K562 (cell line): ENCODE data around the gene RACGAP1. TPM values are rescaled to one million over a fixed set of nuclear protein-coding genes. Genes with fewer than 3 reads are reported as not detected.
A peak's percentile ranks its signal among the peaks of the same experiment; 100 is the strongest.

Experiments used
- BDP1 ChIP-seq: IDR thresholded peaks from 3 replicates; pipeline ENCODE4 v1.6.1; 2011; ENCODE audit not compliant: insufficient read length, insufficient read depth
- BRF1 ChIP-seq: IDR thresholded peaks from 3 replicates; pipeline ENCODE4 v1.6.1; 2011; ENCODE audit warnings: borderline replicate concordance, mild to moderate bottlenecking; ENCODE audit not compliant: insufficient read length; ENCODE audit errors: extremely low read depth
- CBX2 ChIP-seq: fragments of 200-600 bp; sonication (generic); IDR thresholded peaks from one replicate; pipeline ENCODE4 v1.6.1; 2012; ENCODE audit warnings: mild to moderate bottlenecking, low read length, inconsistent platforms; ENCODE audit not compliant: insufficient read depth, poor library complexity, severe bottlenecking
- HOXB6 ChIP-seq: fragments of 250-450 bp; sonication (Bioruptor Pico); IDR thresholded peaks from 2 replicates; pipeline ENCODE4 v1.5.1; 2022; ENCODE audit warnings: mild to moderate bottlenecking, borderline replicate concordance
- KAT7 ChIP-seq: sonication (generic); formaldehyde crosslinking; IDR thresholded peaks from 2 replicates; pipeline ENCODE4 v1.8.0; 2022; ENCODE audit warnings: missing genetic modification reagents, mild to moderate bottlenecking, borderline replicate concordance
- NCOA1 ChIP-seq: fragments of 450-650 bp; IDR thresholded peaks from 2 replicates; pipeline ENCODE4 v1.6.1; 2016; ENCODE audit warnings: low read depth
- RBM22 ChIP-seq: fragments of 200-400 bp; formaldehyde crosslinking; IDR thresholded peaks from 2 replicates; pipeline ENCODE4 v1.6.1; 2018; ENCODE audit warnings: low read length, low read depth; ENCODE audit not compliant: poor library complexity, severe bottlenecking
- THRAP3 ChIP-seq: fragments of 450-650 bp; IDR thresholded peaks from 2 replicates; pipeline ENCODE4 v1.6.1; 2016; ENCODE audit warnings: mild to moderate bottlenecking, inconsistent platforms, borderline replicate concordance
- ZNF668 ChIP-seq: fragments of 250-450 bp; sonication (Bioruptor Pico); IDR thresholded peaks from 2 replicates; pipeline ENCODE4 v1.8.0; 2022; ENCODE audit warnings: mild to moderate bottlenecking, inconsistent platforms
- polyA plus RNA-seq, 8 experiments: library from polyadenylated mRNA; depleted of rRNA in 4 of 8; stranded (reverse) in 5 of 8; unstranded in 3 of 8; fragments of >200 nt; fragmentation: Nextera tagmentation in 2 of 8; fragmentation: Illumina TruSeq in 1 of 8; extraction: Ambion mirVana in 2 of 8; extraction: Trizol in 1 of 8; gene quantifications; 2 replicates each; pipeline versions ENCODE4 v1.2.1 to v1.2.3, GENCODE V29; 2011 to 2014; ENCODE audit warnings: inconsistent platforms in 1 of 8, missing spikeins in 1 of 8
- total RNA-seq, 7 experiments: library from RNA; depleted of rRNA in 6 of 7; stranded (reverse); fragments of >200 nt in 6 of 7; fragmentation: Illumina TruSeq in 2 of 7; extraction: Trizol in 2 of 7; gene quantifications; 2 replicates each; pipeline versions ENCODE4 v1.2.1 to v1.2.3, GENCODE V29; 2011 to 2021; ENCODE audit warnings: low replicate concordance in 1 of 7
- TF ChIP-seq, protein P1 (sequence below): fragments of 250-450 bp; sonication (Bioruptor Pico); IDR thresholded peaks from 2 replicates; pipeline ENCODE4 v1.8.0; 2021; ENCODE audit warnings: mild to moderate bottlenecking, moderate library complexity
- TF ChIP-seq, protein P2 (sequence below), 2 experiments: fragments of 450-650 bp in 1 of 2; sonication (generic) in 1 of 2; formaldehyde crosslinking in 1 of 2; IDR thresholded peaks; 2 replicates each; pipeline versions ENCODE4 v1.7.1 to v1.9.0; 2016 to 2022; ENCODE audit warnings: inconsistent platforms in 1 of 2, mild to moderate bottlenecking in 1 of 2, missing genetic modification reagents in 1 of 2
- TF ChIP-seq, protein P3 (sequence below): sonication (generic); formaldehyde crosslinking; IDR thresholded peaks from 2 replicates; pipeline ENCODE4 v1.8.0; 2022; ENCODE audit warnings: mild to moderate bottlenecking, missing genetic modification reagents, borderline replicate concordance

The RACGAP1 gene
- total and polyA plus RNA-seq, 9 of the 15 experiments (the other 6 are each of a cell fraction or from before 2014, with no cell fraction given), result 56.4 to 92.9 (median 71.8) TPM

DNA sequence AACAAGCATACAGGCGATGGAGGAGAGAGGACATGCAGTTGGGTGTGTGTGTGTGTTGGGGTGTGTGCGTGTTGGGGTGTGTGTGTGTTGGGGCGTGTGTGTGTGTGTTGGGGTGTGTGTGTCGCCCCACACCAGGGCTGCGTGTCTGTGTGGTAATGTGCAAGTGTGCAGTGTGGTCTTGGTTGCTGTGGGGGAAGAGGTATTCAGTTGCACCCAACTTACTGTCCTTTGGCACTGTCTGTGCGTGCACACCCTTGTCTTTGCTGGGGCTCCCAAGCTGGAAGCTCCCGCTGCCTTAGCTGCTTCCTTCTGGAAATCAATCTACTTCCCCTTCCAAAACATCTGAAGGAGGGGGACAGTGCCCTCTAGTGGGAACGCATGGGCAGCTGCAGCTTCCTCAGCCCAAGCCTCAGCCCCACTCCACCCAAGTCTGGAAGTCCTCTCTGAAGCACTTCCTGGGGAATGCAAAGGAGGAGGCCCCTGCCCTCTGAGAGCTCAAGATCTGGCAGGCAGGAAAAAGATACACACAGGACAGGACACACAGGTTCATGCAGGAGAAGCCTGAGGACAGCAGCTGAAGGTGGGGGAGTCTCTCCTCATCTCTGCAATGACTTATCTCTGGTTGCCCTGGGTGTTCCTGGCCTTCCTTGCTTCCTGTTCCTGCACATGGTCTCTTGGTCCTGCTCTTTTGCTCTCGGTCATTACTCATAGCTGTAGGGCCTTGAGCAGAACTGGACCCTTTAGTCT is 45.2 kb upstream of the RACGAP1 start (continued):
- TF ChIP-seq, protein P1, sequence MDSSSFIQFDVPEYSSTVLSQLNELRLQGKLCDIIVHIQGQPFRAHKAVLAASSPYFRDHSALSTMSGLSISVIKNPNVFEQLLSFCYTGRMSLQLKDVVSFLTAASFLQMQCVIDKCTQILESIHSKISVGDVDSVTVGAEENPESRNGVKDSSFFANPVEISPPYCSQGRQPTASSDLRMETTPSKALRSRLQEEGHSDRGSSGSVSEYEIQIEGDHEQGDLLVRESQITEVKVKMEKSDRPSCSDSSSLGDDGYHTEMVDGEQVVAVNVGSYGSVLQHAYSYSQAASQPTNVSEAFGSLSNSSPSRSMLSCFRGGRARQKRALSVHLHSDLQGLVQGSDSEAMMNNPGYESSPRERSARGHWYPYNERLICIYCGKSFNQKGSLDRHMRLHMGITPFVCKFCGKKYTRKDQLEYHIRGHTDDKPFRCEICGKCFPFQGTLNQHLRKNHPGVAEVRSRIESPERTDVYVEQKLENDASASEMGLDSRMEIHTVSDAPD (CRISPR knock-in tag), result no peak
- TF ChIP-seq HOXB6 (CRISPR knock-in tag) (no peak), THRAP3 (no peak), RBM22 (no peak), KAT7 (CRISPR knock-in tag) (no peak), BRF1 (no peak), ZNF668 (CRISPR knock-in tag) (no peak), BDP1 (no peak), CBX2 (no peak), NCOA1 (no peak)
- TF ChIP-seq, protein P2, sequence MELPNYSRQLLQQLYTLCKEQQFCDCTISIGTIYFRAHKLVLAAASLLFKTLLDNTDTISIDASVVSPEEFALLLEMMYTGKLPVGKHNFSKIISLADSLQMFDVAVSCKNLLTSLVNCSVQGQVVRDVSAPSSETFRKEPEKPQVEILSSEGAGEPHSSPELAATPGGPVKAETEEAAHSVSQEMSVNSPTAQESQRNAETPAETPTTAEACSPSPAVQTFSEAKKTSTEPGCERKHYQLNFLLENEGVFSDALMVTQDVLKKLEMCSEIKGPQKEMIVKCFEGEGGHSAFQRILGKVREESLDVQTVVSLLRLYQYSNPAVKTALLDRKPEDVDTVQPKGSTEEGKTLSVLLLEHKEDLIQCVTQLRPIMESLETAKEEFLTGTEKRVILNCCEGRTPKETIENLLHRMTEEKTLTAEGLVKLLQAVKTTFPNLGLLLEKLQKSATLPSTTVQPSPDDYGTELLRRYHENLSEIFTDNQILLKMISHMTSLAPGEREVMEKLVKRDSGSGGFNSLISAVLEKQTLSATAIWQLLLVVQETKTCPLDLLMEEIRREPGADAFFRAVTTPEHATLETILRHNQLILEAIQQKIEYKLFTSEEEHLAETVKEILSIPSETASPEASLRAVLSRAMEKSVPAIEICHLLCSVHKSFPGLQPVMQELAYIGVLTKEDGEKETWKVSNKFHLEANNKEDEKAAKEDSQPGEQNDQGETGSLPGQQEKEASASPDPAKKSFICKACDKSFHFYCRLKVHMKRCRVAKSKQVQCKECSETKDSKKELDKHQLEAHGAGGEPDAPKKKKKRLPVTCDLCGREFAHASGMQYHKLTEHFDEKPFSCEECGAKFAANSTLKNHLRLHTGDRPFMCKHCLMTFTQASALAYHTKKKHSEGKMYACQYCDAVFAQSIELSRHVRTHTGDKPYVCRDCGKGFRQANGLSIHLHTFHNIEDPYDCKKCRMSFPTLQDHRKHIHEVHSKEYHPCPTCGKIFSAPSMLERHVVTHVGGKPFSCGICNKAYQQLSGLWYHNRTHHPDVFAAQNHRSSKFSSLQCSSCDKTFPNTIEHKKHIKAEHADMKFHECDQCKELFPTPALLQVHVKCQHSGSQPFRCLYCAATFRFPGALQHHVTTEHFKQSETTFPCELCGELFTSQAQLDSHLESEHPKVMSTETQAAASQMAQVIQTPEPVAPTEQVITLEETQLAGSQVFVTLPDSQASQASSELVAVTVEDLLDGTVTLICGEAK (IDR thresholded peaks at IDR 0.05), result peak; percentile 74
- TF ChIP-seq, protein P2 (CRISPR knock-in tag; IDR thresholded peaks at IDR 0.05), result no peak
- TF ChIP-seq, protein P3, sequence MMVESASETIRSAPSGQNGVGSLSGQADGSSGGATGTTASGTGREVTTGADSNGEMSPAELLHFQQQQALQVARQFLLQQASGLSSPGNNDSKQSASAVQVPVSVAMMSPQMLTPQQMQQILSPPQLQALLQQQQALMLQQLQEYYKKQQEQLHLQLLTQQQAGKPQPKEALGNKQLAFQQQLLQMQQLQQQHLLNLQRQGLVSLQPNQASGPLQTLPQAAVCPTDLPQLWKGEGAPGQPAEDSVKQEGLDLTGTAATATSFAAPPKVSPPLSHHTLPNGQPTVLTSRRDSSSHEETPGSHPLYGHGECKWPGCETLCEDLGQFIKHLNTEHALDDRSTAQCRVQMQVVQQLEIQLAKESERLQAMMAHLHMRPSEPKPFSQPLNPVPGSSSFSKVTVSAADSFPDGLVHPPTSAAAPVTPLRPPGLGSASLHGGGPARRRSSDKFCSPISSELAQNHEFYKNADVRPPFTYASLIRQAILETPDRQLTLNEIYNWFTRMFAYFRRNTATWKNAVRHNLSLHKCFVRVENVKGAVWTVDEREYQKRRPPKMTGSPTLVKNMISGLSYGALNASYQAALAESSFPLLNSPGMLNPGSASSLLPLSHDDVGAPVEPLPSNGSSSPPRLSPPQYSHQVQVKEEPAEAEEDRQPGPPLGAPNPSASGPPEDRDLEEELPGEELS (CRISPR knock-in tag), result no peak
